IPS-NIHi7 (cell line): ENCODE data around the gene FYN.
A peak's percentile ranks its signal among the peaks of the same experiment; 100 is the strongest.
"Not testable (repeated sequence)": the region's sequence is repeated elsewhere in the genome, so short reads cannot be mapped to it uniquely, and the experiment has no call there.

Source experiments
- DNase-seq: peaks from one replicate; pipeline ENCODE4 v3.0.0; 2012; ENCODE audit warnings: mixed read lengths; ENCODE audit errors: extremely low spot score

The FYN gene

GRCh38 chr6:111850295-111850937, 22.8 kb downstream of the FYN start:
- no peak for DNase-seq

GRCh38 chr6:111849298-111849697, 24.0 kb downstream of the FYN start:
- DNase-seq: no peak

GRCh38 chr6:111848262-111848812, 24.9 kb downstream of the FYN start:
- no peak for DNase-seq

GRCh38 chr6:111846492-111847409, 26.5 kb downstream of the FYN start:
- DNase-seq: no peak

- DNase-seq: no peak
These were observed 27.2 kb downstream of the FYN start for GRCh38 chr6:111846066-111846465.

- no peak for DNase-seq
These were observed 27.8 kb downstream of the FYN start for GRCh38 chr6:111845441-111845871.

GRCh38 chr6:111844921-111845320, 28.3 kb downstream of the FYN start:
- peak; percentile 70 for DNase-seq

- no peak for DNase-seq
These were observed 28.9 kb downstream of the FYN start for GRCh38 chr6:111844376-111844775.

- DNase-seq: no peak
These were observed 29.7 kb downstream of the FYN start for GRCh38 chr6:111843347-111844147.

- no peak for DNase-seq
These were observed 30.4 kb downstream of the FYN start for GRCh38 chr6:111842891-111843290.

GRCh38 chr6:111842271-111842822, 30.9 kb downstream of the FYN start:
- no peak for DNase-seq

GRCh38 chr6:111841822-111842221, 31.4 kb downstream of the FYN start:
- DNase-seq: no peak

GRCh38 chr6:111840803-111841202, 32.4 kb downstream of the FYN start:
- DNase-seq: no peak

GRCh38 chr6:111838749-111839484, 34.3 kb downstream of the FYN start:
- no peak for DNase-seq

GRCh38 chr6:111837641-111838500, 35.4 kb downstream of the FYN start:
- DNase-seq: no peak

- no peak for DNase-seq
These were observed 36.2 kb downstream of the FYN start for GRCh38 chr6:111837007-111837406.

GRCh38 chr6:111835807-111836206, 37.4 kb downstream of the FYN start:
- DNase-seq: no peak

- DNase-seq: not testable (repeated sequence)
These were observed 37.9 kb downstream of the FYN start for GRCh38 chr6:111835398-111835797.

GRCh38 chr6:111834356-111834755, 38.9 kb downstream of the FYN start:
- DNase-seq: no peak
